ENCODE measurements around the gene COL4A2.
"Not testable (repeated sequence)": the region's sequence is repeated elsewhere in the genome, so short reads cannot be mapped to it uniquely, and the experiment has no call there.

COL4A2 gene

GRCh38 chr13:110521946-110522345 lies 214.9 kb downstream of the COL4A2 start:
- DNase-seq (ENCODE audit: insufficient read length, low spot score): no peak
- FAIRE-seq: no peak

- DNase-seq (ENCODE audit: insufficient read length, low spot score) (no peak), FAIRE-seq (no peak)
Measured at GRCh38 chr13:110522721-110523120, 215.6 kb downstream of the COL4A2 start.

- DNase-seq (ENCODE audit: insufficient read length, low spot score) (no peak), FAIRE-seq (no peak)
Measured at GRCh38 chr13:110523180-110523579, 216.1 kb downstream of the COL4A2 start.

GRCh38 chr13:110523838-110524540 lies 216.9 kb downstream of the COL4A2 start:
- FAIRE-seq (no peak), DNase-seq (ENCODE audit: insufficient read length, low spot score) (no peak)

- no peak for FAIRE-seq
- no peak for DNase-seq (ENCODE audit: insufficient read length, low spot score)
Measured at GRCh38 chr13:110524541-110525257, 217.6 kb downstream of the COL4A2 start.

GRCh38 chr13:110525328-110526319 lies 218.5 kb downstream of the COL4A2 start:
- no peak for FAIRE-seq

GRCh38 chr13:110528371-110528770 lies 221.3 kb downstream of the COL4A2 start:
- no peak for DNase-seq (ENCODE audit: insufficient read length, low spot score)
- no peak for FAIRE-seq

More at GRCh38 chr13:110525328-110526319, 218.5 kb downstream of the COL4A2 start:
- DNase-seq (ENCODE audit: insufficient read length, low spot score): no peak

GRCh38 chr13:110528911-110529310 lies 221.8 kb downstream of the COL4A2 start:
- DNase-seq (ENCODE audit: insufficient read length, low spot score) (no peak), FAIRE-seq (no peak)

GRCh38 chr13:110529522-110530311 lies 222.6 kb downstream of the COL4A2 start:
- DNase-seq (ENCODE audit: insufficient read length, low spot score) (no peak), FAIRE-seq (no peak)

- DNase-seq (ENCODE audit: insufficient read length, low spot score) (no peak), FAIRE-seq (no peak)
Measured at GRCh38 chr13:110531100-110531499, 224.0 kb downstream of the COL4A2 start.

GRCh38 chr13:110531671-110532083 lies 224.6 kb downstream of the COL4A2 start:
- DNase-seq (ENCODE audit: insufficient read length, low spot score) (no peak), FAIRE-seq (no peak)

- DNase-seq (ENCODE audit: insufficient read length, low spot score); FAIRE-seq: not testable (repeated sequence)
Measured at GRCh38 chr13:110532258-110532657, 225.2 kb downstream of the COL4A2 start.

- DNase-seq (ENCODE audit: insufficient read length, low spot score) (no peak), FAIRE-seq (no peak)
Measured at GRCh38 chr13:110533771-110534670, 226.9 kb downstream of the COL4A2 start.

- FAIRE-seq (no peak), DNase-seq (ENCODE audit: insufficient read length, low spot score) (no peak)
Measured at GRCh38 chr13:110535526-110535925, 228.4 kb downstream of the COL4A2 start.

- FAIRE-seq (no peak), DNase-seq (ENCODE audit: insufficient read length, low spot score) (no peak)
Measured at GRCh38 chr13:110536006-110536693, 229.1 kb downstream of the COL4A2 start.

GRCh38 chr13:110538632-110539031 lies 231.5 kb downstream of the COL4A2 start:
- FAIRE-seq: no peak
- DNase-seq (ENCODE audit: insufficient read length, low spot score): no peak

- FAIRE-seq (no peak), DNase-seq (ENCODE audit: insufficient read length, low spot score) (no peak)
Measured at GRCh38 chr13:110539894-110540293, 232.8 kb downstream of the COL4A2 start.

GRCh38 chr13:110540871-110541525 lies 233.9 kb downstream of the COL4A2 start:
- DNase-seq (ENCODE audit: insufficient read length, low spot score) (no peak), FAIRE-seq (no peak)
